T-cell (primary cell): ENCODE measurements around the gene P2RY4. TPM values are rescaled to one million over a fixed set of nuclear protein-coding genes. Genes with fewer than 3 reads are reported as not detected.

Experiments used
- ATAC-seq, 4 experiments: fragments of 200-7000 bp in 3 of 4; fragments of 150-1000 bp in 1 of 4; cut with Tn5 transposase; replicated peaks in 1 of 4; 1 replicate in 3 of 4; 2 replicates in 1 of 4; pipeline ENCODE4 v1.10.0; 2021; ENCODE audit warnings: moderate library complexity in 3 of 4, mild to moderate bottlenecking in 2 of 4, moderate number of reproducible peaks in 1 of 4
- CTCF ChIA-PET, 2 donors: fragments of 300-600 bp; sonication (Branson Sonifier 250); formaldehyde crosslinking; loops; one replicate each; lab custom pipeline; 2022; ENCODE audit warnings: antibody characterized with exemption in 2 of 2; lab: Charles Lee
- POLR2A ChIA-PET, 2 donors: fragments of 300-600 bp; sonication (Branson Sonifier 250); formaldehyde crosslinking; loops; one replicate each; lab custom pipeline; 2022; ENCODE audit warnings: antibody characterized with exemption in 2 of 2; lab: Charles Lee
- DNase-seq, 35 experiments: peaks; one replicate each; pipeline versions ENCODE4 v3.0.0 to v3.0.0-alpha.2; 2013 to 2023
- H3K27ac ChIP-seq: one replicate; pipeline ENCODE4 v1.5.1; 2013; ENCODE audit warnings: low read length
- H3K27me3 ChIP-seq, 2 experiments: replicated peaks in 1 of 2; 1 replicate in 1 of 2; 2 replicates in 1 of 2; pipeline versions ENCODE4 v1.6.1 to v1.7.0; 2013; ENCODE audit warnings: low read length in 1 of 2, mixed read lengths in 1 of 2; ENCODE audit not compliant: control insufficient read depth in 2 of 2, insufficient read depth in 2 of 2; ENCODE audit errors: extremely low read depth in 1 of 2
- H3K36me3 ChIP-seq, 2 donors: 1 replicate in 1 of 2; 2 replicates in 1 of 2; pipeline versions ENCODE4 v1.6.1 to v1.7.0; 2013; ENCODE audit warnings: low read length in 1 of 2; ENCODE audit not compliant: control insufficient read depth in 2 of 2, insufficient read depth in 1 of 2; ENCODE audit errors: extremely low read depth in 1 of 2
- H3K4me1 ChIP-seq, 2 experiments: 1 replicate in 1 of 2; 2 replicates in 1 of 2; pipeline versions ENCODE4 v1.6.1 to v1.7.0; 2013; ENCODE audit warnings: low read length in 2 of 2, mixed read lengths in 1 of 2; ENCODE audit not compliant: insufficient read depth in 2 of 2, control insufficient read depth in 1 of 2; ENCODE audit errors: extremely low read depth in 1 of 2
- H3K4me3 ChIP-seq, 2 donors: 1 replicate in 1 of 2; 2 replicates in 1 of 2; pipeline versions ENCODE4 v1.5.1 to v1.7.0; 2013; ENCODE audit warnings: mild to moderate bottlenecking in 2 of 2, low read length in 1 of 2, moderate library complexity in 1 of 2; ENCODE audit not compliant: control insufficient read depth in 1 of 2; ENCODE audit errors: extremely low read depth in 1 of 2
- H3K9me3 ChIP-seq: 2 replicates; pipeline ENCODE4 v1.7.0; 2013
- H3K27ac Mint-ChIP-seq, 2 donors: one replicate each; pipeline ENCODE4 v1.8.0; 2020 to 2021; ENCODE audit warnings: mild to moderate bottlenecking in 2 of 2, mixed read lengths in 2 of 2
- H3K27me3 Mint-ChIP-seq, 2 donors: one replicate each; pipeline ENCODE4 v1.8.0; 2021 to 2022; ENCODE audit warnings: mixed read lengths in 2 of 2
- H3K36me3 Mint-ChIP-seq: one replicate; pipeline ENCODE4 v1.8.0; 2021; ENCODE audit warnings: mixed read lengths
- H3K4me1 Mint-ChIP-seq, 3 donors: one replicate each; pipeline ENCODE4 v1.8.0; 2020 to 2022; ENCODE audit warnings: mixed read lengths in 3 of 3, mild to moderate bottlenecking in 1 of 3
- H3K4me3 Mint-ChIP-seq, 3 donors: one replicate each; pipeline ENCODE4 v1.8.0; 2020 to 2022; ENCODE audit warnings: mild to moderate bottlenecking in 3 of 3, mixed read lengths in 3 of 3, moderate library complexity in 3 of 3
- H3K9me3 Mint-ChIP-seq, 3 donors: one replicate each; pipeline ENCODE4 v1.8.0; 2020 to 2022; ENCODE audit warnings: mixed read lengths in 3 of 3
- WGBS: methylation state at CpG from one replicate; pipeline ENCODE4 v1.1.5; 2013; ENCODE audit warnings: missing lambda C conversion rate; ENCODE audit not compliant: insufficient coverage; 5-methylcytosine and 5-hydroxymethylcytosine counted together
- total RNA-seq, 35 experiments: library from RNA in 6 of 35; stranded (reverse) in 6 of 35; fragments of 120-200 nt in 1 of 35; gene quantifications; one replicate each; pipeline versions ENCODE4 v1.2.1 to v1.2.4 and lab custom pipeline; 2013 to 2026

P2RY4 gene
- 1 to 10 TPM in 1 of 5 donors, under 1 TPM in 4; 0.32 to 1.2 (median 0.46) TPM for total RNA-seq
- 0.11 TPM for total RNA-seq (2013)
- total RNA-seq (lab: John Stamatoyannopoulos, UW) = 0 to 0.61 (median 0.05) reads per million in 29 experiments

DNA sequence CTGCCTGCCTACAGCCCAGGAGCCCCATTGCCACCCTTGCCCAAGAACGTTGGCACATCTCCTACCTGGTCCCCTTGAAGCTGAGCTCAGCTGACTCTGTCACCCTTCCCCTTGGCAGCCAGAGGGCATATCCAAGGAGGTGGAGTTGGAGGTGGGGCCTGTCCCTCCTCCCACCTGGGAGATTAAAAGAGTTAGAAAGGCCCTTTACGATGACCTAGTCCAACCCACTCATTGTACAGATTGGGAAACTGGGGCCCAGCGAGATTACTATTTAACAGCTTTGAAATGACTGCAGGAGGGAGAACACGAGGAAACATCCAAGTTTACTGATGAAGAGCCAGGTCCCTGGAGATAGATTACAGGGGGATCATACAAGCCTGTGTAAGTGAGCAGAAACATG, at the start of gene P2RY4:
Gene P2RY4 (minus strand): TSS at position 101 of the 400 bp plus-strand sequence. CDS start 580 bp downstream, outside the sequence.
- WGBS = no CpG with 5 or more reads among the region's 4 CpGs
- POLR2A ChIA-PET = no interaction called here
- no peaks in the 10 kb centered on the region for H3K4me1 Mint-ChIP-seq
- H3K27me3 Mint-ChIP-seq = peaks cover 0 to 16% of the 10 kb centered on the region in 2 donors
- H3K36me3 Mint-ChIP-seq = peaks cover 9% of the 10 kb centered on the region
- Histone ChIP-seq H3K4me3 (no peak within 1 kb of the TSS), H3K4me1 (no peaks in the 10 kb centered on the region), H3K36me3 (no peaks in the 10 kb centered on the region), H3K27ac (no peak within 1 kb of the TSS), H3K27me3 (no peaks in the 10 kb centered on the region), H3K9me3 (no peaks in the 10 kb centered on the region)
- H3K9me3 Mint-ChIP-seq = no peaks in the 10 kb centered on the region
- CTCF ChIA-PET = interaction anchor here in 1 of 2 donors (0.5 kb wide), 1 partner anchor 1146 kb away, joined by 6 read pairs; no protein-coding TSS in a partner anchor
- ATAC-seq (no peak), DNase-seq (no peak)
- no peak within 1 kb of the TSS for H3K4me3 Mint-ChIP-seq
- H3K27ac Mint-ChIP-seq = no peak within 1 kb of the TSS

GRCh38 chrX:70301716-70302115, 41.7 kb upstream of the P2RY4 start:
- ChIA-PET POLR2A (no interaction called here), CTCF (no interaction called here)
- Histone ChIP-seq H3K27me3 (no peaks in the 10 kb centered on the region), H3K36me3 (no peaks in the 10 kb centered on the region), H3K9me3 (no peaks in the 10 kb centered on the region), H3K27ac (no peak overlapping the region), H3K4me1 (peaks cover 0 to 2% of the 10 kb centered on the region in 2 experiments), H3K4me3 (no peak overlapping the region)
- WGBS = no CpG with 5 or more reads among the region's 3 CpGs
- H3K4me1 Mint-ChIP-seq = peaks cover 0 to 15% (median 3%) of the 10 kb centered on the region in 3 donors
- H3K36me3 Mint-ChIP-seq = no peaks in the 10 kb centered on the region
- no peak overlapping the region for H3K4me3 Mint-ChIP-seq
- peaks cover 0 to 4% of the 10 kb centered on the region in 2 donors for H3K27me3 Mint-ChIP-seq
- DNase-seq (no peak), ATAC-seq (no peak)
- no peak overlapping the region for H3K27ac Mint-ChIP-seq
- H3K9me3 Mint-ChIP-seq = no peaks in the 10 kb centered on the region

DNA sequence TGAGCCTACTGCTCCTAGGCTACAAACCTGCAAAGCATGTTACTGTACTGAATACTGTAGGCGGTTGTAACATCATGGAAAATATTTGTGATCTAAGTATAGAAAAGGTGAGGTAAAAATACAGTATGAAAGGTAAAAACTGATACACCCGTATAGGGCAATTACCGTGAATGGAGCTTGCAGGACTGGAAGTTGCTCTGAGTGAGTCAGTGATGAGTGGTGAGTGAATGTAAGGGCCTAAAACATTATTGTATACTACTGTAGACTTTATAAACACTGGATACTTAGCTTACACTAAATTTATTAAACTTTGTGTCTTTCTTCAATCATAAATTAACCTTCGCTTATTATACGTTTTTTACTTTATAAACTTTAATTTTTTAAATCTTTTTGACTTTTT, 33.6 kb upstream of the P2RY4 start:
- H3K4me3 Mint-ChIP-seq = no peak overlapping the region
- no peak overlapping the region for H3K27ac Mint-ChIP-seq
- no peaks in the 10 kb centered on the region for H3K27me3 ChIP-seq
- H3K27me3 Mint-ChIP-seq = peaks cover 0 to 10% of the 10 kb centered on the region in 2 donors
- H3K36me3 Mint-ChIP-seq = no peaks in the 10 kb centered on the region
- H3K27ac ChIP-seq = no peak overlapping the region
- WGBS = no CpG with 5 or more reads among the region's 5 CpGs
- ATAC-seq (no peak), DNase-seq (no peak)
- H3K9me3 ChIP-seq = no peaks in the 10 kb centered on the region
- H3K4me1 ChIP-seq = peaks cover 5 to 13% of the 10 kb centered on the region in 2 experiments
- H3K9me3 Mint-ChIP-seq = no peaks in the 10 kb centered on the region
- H3K4me1 Mint-ChIP-seq = peaks cover 0 to 15% (median 12%) of the 10 kb centered on the region in 3 donors
- CTCF ChIA-PET = no interaction called here
- no peak overlapping the region for H3K4me3 ChIP-seq
- no peaks in the 10 kb centered on the region for H3K36me3 ChIP-seq
- POLR2A ChIA-PET = interaction anchor here in 1 of 2 donors (0.5 kb wide), 1 partner anchor 149 kb away, joined by 6 read pairs; no protein-coding TSS in a partner anchor

DNA sequence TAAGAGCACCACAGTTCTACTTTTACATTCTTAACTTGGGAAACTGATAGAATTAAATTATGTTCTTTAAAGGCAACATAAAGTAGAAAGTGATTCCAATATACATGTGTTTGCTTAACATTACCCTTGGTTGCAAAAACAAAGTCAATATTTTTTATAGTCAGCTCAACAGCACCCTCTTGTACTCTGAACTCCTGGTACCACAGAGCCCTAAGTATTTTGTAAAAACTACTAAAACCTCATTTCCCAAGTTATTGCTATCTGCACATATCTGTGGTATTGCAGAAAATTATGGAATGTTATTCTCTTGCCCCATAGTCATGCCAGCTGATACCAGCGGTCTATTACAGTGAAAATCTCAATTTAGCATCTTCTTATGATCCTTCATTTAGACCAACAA, 32.8 kb upstream of the P2RY4 start:
- H3K27me3 ChIP-seq = no peaks in the 10 kb centered on the region
- Mint-ChIP-seq H3K27me3 (peaks cover 0 to 10% of the 10 kb centered on the region in 2 donors), H3K4me3 (no peak overlapping the region), H3K4me1 (peaks cover 0 to 16% (median 12%) of the 10 kb centered on the region in 3 donors), H3K27ac (no peak overlapping the region), H3K36me3 (no peaks in the 10 kb centered on the region), H3K9me3 (no peaks in the 10 kb centered on the region)
- H3K36me3 ChIP-seq = peaks cover 0 to 4% of the 10 kb centered on the region in 2 donors
- ChIA-PET CTCF (interaction anchor here in 1 of 2 donors (0.5 kb wide), 1 partner anchor 1113 kb away, joined by 4 read pairs; no protein-coding TSS in a partner anchor), POLR2A (no interaction called here)
- no peak overlapping the region for H3K4me3 ChIP-seq
- peaks cover 5 to 13% of the 10 kb centered on the region in 2 experiments for H3K4me1 ChIP-seq
- no peak for ATAC-seq
- no peak overlapping the region for H3K27ac ChIP-seq
- no peak for DNase-seq
- WGBS = no CpG with 5 or more reads among the region's 1 CpG
- H3K9me3 ChIP-seq = no peaks in the 10 kb centered on the region

GRCh38 chrX:70289793-70290770, 30.1 kb upstream of the P2RY4 start, which contains the start of the genes KIF4A and PDZD11:
TSS of gene KIF4A (plus strand) at chrX:70290104. CDS start at chrX:70290459, 355 bp downstream.
TSS of gene PDZD11 (minus strand) at chrX:70289927. CDS start at chrX:70289341, 586 bp downstream.
- peak within 1 kb of the TSS; percentile 69 to 88 for H3K4me3 ChIP-seq
- H3K4me3 Mint-ChIP-seq = peak within 1 kb of the TSS; percentile 83 to 85 (median 83)

More at GRCh38 chrX:70289793-70290770, 30.1 kb upstream of the P2RY4 start, which contains the start of the genes KIF4A and PDZD11:
- peak; percentile 45 to 80 (median 60) for DNase-seq
- ChIA-PET CTCF (interaction anchor here (0.5 to 1.1 kb wide), 3 partner anchors 89 to 156 kb away, joined by 4 to 7 read pairs (median 5); partner anchors contain the start of gene IGBP1 (in 1 of the 2)), POLR2A (interaction anchor here in 1 of 2 donors (1.0 kb wide), 1 partner anchor 156 kb away, joined by 3 read pairs; the partner anchor contains the start of gene IGBP1)
- Histone ChIP-seq H3K9me3 (no peaks in the 10 kb centered on the region), H3K27ac (peak within 1 kb of the TSS; percentile 51), H3K4me1 (peaks cover 5 to 13% of the 10 kb centered on the region in 2 experiments), H3K36me3 (peaks cover 0 to 9% of the 10 kb centered on the region in 2 donors), H3K27me3 (no peaks in the 10 kb centered on the region)
- H3K36me3 Mint-ChIP-seq = peaks cover 14% of the 10 kb centered on the region
- H3K4me1 Mint-ChIP-seq = peaks cover 0 to 16% (median 12%) of the 10 kb centered on the region in 3 donors
- WGBS = under 1% methylated on average over 19 of the region's 62 CpGs
- H3K27ac Mint-ChIP-seq = peak within 1 kb of the TSS; percentile 81 to 86
- ATAC-seq = peak; percentile 98 to 99 (median 99)
- H3K9me3 Mint-ChIP-seq = no peaks in the 10 kb centered on the region
- H3K27me3 Mint-ChIP-seq = peaks cover 0 to 9% of the 10 kb centered on the region in 2 donors
